GM18861 (cell line): ENCODE results near the gene AUTS2.
A peak's percentile ranks its signal among the peaks of the same experiment; 100 is the strongest.

Experiments
- ATAC-seq: cut with Tn5 transposase; IDR thresholded peaks from one replicate; pipeline ENCODE4 v1.9.1; 2021; ENCODE audit not compliant: unreplicated experiment

Gene AUTS2

DNA sequence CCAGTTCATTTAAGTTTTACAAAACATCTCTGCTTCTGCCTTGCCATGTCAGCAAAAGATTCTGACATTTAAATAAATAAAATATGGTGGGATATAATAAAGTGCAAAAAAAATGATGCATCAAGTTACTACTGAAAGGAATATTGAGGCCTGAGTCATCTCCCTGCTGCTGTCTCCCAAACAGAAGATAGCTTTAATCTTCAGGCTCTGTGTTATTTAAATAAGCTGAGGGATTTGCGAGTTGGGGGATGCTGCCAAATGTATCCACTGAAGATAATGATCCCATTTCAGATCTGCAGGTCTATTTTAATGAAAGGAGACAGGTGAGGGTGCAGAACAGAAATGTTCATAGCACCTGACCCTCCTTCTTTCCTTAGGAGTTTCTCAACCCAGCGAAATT, 720.8 kb downstream of the AUTS2 start:
- ATAC-seq, result no peak

DNA sequence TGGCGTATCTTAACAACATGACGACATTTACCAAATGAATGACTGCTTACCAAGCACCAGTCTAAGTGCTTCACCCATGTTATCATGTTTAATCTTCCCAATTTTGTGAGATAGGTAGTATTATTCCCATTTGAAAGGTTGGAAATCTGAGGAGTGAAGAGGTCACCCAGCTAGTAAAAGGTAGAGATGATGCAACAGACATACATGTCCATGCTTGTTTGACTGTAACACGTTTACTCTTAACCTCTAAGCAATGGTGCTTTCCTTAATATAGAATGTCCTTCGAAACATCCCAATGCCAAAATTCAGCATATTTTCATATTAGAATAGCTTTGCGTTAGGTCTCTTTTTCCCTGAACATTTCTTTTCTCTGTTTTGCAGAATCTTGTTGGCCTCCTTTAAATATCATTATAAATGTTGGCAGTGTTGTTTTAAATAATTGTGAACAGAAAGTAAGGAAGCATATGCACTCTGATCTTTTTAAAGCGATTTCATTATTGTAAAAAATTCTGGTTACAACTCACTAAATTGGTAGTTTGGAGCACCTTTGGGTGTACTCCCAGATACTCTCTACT, 722.8 kb downstream of the AUTS2 start:
- no peak for ATAC-seq

DNA sequence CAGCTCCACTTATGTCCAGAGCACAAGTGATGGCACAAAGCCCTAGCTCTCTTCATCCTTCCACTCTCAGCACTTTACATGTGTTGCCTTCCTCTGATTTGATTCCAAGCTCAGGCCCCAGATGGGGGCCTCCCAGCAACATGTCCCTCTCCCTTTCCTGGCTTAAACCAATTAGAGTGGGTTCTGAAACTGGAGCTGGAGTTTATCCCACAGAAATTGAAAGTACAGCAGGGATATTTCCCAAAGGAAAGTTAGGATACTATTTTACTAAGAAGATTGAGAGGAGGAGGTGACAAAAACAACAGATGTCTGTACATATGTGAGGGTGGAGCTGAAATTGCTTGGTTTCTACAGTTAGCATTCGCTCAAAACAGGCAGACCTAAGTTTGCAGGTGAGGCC, 724.6 kb downstream of the AUTS2 start:
- no peak for ATAC-seq

DNA sequence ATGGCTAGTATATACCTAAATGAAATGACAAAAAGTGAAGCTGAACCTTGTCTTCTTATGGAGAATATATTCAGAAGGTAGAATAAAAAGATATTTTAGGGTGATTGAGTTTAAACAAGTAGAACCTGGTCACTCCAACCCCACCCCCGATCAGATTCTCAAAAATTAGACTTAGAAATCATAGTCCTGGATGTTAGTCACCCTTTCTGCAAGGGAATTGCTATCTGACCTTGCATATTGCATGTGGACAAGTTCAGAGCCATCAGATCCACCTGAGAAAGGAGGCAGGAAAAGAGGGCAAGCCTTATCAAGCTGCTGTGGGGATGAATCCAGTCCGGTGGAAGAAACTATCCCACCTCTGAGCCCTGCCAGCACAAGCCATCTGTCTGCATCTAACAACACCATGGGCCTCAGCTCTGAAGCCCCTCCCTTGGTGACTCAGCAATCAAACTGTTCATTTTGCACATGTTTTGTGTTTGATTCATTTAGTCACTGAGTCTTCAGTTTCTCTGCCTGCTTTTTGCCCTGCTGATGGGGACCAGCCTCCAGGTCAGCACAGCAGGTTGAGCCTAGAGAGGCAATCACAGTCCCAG, 727.3 kb downstream of the AUTS2 start:
- no peak for ATAC-seq

DNA sequence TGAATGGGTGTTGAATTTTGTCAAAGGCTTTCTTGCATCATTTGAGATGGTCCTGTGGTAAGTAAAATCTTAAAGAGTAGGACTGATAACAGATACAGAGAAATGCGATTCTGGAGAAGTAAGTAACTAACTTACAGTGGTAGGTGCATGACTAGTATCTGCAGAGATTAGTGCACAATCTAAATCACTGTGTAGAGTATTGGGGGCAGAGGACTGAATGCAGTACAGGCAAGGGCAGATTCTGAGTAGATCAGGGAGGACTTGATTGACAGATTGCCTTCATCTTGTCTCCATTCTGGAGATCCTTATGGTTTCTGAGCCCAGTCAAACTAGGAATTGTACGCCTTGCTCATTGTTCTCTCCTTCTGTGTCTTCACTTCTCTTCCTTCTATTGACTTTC, 736.0 kb downstream of the AUTS2 start:
- no peak for ATAC-seq

DNA sequence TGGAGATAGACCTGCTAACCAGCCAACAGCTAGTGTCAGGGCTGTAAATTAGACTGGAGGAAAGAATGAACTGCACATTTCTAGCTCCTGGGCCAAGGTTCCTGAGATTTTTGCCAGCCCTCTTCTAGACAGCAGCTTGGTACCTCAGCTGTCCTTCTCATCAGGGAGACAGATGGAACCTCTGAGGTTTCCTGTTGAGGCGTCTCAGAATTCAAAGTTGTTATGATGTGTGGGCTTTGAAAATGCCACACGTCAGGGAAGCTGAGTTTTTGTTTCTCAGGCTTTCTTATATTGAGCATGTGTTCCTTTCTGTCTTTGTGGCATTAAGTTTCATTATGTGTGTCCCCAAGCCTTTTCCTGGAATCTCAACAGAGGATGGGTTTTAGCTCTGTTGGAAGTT, 736.6 kb downstream of the AUTS2 start:
- ATAC-seq, result no peak

DNA sequence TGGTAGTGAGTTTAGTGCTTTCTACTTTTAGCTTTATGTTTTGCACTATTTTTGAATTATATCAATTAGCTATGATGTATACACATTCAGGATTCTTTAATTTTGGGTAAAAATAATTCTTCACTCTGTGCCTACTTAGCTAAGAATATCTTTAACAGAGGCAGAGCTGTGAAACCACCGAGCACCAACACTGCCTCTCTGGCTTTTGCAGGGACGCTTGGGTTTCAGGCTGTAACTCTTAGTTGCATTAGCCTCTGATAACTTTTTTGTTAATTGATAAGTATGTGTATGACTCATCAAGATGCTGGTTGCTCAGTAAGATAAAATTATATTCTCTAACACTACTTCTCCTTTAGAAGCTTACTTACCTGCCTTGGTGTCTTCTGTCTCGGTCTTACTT, 738.3 kb downstream of the AUTS2 start:
- ATAC-seq, result no peak

DNA sequence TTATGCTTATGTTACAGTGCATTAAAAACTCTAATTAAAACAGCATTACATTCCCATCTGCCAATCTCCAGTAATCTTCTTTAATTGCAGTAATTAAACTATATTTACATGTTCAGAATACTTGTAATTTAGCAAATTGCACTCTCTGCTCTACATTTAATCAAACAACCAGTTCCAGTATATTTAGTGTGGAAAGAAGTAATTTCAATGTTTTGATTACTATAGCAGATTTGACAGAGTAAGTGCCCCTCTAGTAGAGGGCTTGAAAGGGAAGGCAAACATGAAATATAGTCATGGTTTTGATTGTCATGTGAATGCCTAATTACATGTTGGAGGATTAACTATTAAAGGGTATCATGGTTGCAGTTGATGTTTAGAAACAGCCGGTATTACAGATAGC, 739.7 kb downstream of the AUTS2 start:
- ATAC-seq, result no peak

DNA sequence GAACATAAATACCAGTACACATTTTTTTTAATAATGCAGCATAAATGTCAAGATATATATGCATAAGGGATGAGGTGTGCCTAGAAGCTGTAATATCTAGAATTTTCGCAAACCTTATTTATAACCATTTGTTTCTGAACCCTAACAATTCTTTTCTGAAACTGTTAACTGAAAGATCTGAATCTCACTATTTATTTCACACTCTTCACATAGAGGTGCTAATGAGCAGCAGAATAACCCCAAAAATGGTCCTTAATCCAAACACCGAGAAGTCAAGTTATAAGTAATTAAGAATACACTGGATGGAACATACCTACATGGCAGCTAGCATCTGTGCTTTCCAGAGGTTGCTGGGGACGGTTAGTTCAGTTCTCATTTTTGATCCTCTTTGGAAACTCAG, 742.0 kb downstream of the AUTS2 start:
- no peak for ATAC-seq

DNA sequence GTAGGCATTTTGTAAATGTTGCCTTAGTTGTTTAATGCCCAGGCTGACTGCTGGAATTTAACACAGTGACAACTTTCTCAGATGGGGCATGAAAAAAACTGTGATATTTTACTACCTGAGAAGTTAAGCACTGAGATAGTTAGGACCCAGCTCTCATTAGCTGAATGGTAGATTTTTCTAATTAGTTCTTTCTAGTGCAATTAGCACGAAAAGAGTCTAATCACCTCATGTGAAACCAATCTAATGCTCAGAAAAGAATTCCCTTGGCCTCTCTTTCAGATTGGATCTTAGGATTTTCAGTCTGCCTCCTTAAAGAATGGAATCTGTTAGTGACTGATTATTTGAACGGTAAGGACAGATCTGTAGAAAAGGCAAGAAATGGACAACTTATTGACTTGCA, 743.2 kb downstream of the AUTS2 start:
- ATAC-seq, result no peak

DNA sequence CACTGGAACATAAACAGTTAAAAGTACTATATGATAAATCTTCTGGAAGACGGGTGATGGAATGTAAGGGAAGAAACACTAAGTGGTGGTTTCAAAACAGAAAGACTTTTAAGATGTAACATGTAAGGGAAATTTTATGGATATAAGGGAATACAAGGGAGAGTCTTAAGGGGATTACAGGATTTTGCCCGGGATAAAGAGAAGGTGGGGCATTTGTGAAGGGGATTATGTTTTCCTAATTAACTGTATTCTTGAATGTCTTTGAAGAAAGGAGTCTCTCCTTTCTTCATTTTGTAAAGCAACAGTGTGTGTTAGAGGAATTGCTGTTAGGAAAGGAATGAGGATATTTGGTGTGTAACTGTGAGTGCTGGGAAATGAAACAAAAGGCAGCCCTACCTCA, 745.2 kb downstream of the AUTS2 start:
- ATAC-seq, result no peak

DNA sequence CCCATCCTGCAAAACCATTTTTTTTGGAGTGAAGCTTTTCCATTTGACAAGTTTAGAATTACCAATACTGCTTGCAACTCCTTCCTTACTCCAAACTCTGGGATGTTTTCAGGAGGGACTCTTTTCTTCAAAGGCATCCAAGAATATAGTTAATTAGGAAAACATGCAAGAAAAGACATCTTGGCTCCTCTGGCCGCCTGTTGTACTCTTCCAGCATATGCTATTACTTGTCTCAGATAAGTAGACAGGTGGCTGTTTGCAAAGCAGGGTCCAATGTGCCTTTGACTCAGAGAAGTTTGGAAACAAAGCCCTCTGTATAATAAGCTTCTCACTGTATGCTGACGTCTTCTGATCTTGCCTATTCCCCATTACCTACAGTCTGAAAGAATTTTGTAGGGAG, 746.5 kb downstream of the AUTS2 start:
- ATAC-seq, result no peak

DNA sequence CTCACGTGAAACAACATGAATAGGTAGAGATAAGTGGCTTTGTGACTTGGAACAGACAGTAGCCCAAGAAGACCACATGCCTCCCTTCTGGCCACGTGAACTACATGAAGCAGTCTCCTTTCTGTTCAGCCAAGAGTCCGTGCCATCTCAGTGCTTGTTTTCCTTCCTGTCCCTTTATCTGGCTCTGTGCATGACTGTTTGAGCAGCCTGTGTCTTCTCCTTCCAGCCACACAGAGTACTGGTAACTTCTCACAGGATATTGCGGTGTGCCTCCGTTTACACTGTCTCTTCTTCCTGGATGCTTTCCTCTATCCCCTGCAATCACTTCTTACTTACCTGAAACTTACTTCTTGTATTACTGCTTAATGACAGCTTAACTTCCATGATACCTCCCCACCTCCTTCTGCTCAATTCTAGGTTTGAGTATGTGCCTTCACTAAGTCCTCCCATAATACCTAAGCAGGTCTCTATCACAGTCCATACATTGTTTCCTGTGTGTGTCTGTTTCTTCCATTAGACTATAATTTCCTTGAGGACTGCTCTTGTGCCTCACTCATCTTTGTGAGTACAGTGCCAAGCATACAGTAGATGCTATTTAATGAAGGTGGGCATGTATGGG, 748.7 kb downstream of the AUTS2 start:
- ATAC-seq, result no peak

DNA sequence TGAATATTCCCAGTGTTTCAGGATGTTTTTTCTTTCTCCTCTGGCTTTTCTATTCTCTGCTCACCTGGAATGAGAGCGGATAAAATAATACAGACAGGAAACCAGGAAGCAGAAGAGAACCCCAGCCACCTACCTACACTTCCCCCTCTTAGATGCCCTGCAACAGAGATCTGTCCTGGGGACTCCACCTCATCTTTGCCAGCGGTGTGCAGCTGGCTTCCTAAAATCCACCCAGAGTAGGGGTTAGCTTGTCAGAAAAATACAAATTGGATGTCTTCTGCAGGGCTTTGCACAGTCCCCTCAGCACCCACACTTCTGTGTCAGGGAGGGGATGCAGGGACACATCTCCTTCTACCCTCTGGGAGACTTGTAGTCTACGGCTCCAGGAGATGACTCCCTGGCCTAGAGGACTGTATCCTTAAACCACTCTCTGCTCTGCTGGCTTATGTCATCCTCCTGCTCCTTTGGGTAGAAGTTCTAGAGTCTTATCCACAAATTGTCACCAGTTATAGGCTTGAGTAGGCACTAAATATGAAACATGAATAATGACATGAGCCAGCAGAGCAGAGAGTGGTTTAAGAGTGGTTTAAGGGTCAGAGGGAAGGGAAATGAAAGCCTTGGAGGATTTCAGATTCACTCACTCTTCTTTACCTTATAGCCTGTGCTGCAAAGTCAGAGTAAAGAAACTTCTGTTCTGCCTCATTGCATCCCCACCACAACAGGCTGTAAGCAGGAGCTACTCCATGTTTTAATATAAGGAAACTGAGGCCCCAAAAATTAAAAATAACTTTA, 749.4 kb downstream of the AUTS2 start:
- ATAC-seq, result peak; percentile 94

DNA sequence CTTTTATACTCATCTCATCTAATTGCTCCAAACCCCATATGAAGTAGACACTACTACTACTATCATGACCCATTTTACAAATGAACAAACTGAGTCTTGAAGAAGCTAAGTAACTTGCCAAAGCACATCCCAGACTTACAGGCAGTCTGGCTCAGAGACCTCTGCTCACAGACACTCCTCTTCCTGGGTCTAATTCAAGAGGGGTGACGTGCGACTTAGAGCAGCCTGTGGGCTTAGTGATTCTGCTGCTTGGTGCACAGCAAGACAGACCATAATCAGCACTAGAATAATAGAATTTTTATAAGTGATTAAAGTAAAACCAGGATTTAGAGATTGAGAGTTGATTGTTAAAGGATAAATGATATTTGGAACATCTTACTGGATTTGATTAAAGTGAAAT, 750.8 kb downstream of the AUTS2 start:
- ATAC-seq, result no peak

DNA sequence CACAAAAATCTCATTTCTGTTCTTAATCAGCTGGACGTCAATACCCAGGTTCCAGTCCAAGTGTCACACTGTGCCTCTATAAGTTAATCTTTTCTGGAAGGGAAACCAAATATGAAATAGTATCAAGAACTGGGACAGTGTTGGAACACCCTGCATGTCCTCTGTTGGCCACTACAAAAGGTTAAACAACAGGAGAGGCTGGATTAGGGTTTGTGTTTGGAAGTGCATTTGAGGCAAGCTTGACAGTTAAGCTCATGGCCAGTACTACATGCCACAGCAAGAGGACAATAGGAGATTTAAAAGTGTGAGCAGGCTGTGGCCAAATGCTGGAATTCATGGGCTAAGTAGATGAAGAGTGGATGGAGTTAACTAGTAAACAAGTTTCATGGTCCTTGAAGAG, 751.5 kb downstream of the AUTS2 start:
- ATAC-seq, result no peak

DNA sequence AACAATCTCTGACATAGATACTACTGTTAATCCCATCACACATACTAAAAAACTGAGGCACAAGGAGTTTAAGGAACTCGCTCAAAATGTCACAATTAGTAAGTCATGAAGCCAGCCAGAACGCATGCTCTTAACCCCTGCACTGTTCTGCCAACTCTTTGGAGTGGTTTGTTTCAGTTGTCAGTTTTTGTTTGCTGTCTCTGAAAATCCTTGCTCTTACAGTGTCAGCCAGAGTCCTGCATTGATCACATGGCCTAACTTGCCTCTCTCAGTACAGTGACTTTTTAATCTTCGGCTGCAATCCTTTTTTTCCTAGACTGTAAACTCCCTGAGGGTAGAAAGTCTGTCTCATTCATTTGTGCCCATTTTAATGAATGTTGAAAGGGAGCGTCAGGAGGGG, 753.8 kb downstream of the AUTS2 start:
- no peak for ATAC-seq

DNA sequence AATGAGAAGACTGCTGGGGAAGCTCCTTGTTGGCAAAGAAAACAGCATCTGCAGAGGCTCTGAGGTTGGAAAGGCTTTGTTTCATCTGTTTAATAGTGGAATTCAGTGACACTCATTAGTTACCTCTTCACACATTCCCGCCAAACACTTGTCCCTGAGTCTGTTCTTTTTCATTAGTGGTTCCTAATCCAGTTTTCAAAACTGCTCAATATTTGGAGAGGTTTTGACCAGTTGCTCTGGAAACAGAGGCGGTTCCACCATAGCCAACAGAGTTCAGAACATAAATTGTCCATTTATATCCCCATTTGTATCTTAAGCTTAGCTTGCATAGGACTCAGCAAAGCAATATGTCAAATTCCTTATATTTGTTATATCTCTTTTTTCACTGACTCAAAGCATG, 754.6 kb downstream of the AUTS2 start:
- ATAC-seq, result no peak

DNA sequence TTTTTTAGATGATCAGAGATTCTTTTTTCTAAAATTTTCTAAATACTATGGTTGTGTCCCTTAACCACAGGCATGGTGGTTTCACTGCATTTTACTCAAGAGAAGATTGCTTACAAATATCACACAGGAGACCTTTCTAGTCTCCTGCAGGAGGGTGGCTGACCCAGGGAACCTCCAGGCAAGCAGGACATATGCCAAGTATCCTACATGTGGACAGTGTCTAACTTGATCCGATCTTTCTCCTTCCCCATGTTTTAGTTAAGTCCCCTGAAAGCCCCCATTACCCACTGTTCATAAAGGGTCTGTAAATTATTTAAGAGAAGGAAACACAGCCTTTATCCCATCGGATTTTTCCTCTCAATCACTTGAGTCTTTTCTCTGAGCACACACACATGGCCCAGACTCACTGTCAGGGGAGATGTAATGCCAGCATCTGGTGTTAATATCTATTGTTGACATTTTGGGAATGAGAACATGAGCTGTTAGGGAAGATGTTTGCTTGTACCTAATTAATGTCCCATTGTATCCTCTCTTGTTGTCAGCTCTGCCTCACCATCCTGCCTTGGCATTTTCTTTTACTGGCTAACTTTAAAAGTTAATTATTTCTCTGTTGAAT, 755.2 kb downstream of the AUTS2 start:
- no peak for ATAC-seq

DNA sequence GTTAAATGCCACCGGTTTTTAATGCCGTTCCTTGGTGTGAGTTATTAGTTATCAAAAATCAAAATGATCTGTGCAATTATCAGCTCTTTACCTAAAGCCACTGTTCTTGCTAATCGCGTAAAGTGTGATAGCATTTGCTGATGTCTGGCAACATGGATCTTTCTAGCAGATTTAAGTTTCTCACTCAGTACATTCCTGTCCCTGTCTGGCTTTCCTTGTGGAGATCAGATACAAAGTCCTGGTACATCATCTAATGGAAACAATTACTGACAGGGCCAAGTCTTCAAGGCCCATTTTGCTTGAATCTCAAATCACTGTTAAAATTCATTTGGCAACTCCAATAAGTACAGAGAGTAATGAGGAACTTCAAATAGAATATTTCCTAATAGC, 755.7 kb downstream of the AUTS2 start:
- ATAC-seq, result no peak

DNA sequence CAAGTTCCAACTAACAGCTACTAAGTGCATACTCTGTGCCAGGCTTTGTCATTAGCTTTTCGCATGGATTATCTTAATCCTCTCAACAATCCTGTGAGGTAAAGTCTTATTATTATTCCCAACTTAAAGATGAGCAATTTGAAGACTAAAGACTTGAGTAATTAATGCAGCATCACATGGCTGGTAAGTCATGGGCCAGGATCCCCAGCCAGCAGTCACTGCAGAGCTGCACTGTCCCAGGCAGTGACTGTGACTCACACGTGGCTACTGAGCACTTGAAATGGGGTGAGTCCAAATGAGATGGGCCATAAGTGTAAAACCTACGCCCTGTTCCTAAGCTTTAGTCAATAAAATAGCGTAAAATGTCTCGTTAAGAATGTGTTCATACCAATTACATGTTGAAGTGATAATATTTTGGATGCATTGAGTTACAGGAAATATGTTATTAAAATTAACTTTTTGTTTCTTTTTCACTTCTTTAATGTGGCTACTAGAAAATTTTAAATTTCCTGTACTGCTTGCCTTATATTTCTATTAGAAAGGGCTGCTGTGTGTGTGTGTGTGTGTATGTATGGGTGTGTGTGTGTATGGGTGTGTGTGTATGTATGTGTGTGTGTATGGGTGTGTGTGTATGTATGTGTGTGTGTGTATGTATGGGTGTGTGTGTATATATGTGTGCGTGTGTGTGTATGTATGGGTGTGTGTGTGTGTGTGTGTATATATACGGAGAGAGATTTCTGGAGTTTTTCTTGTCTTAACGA, 756.3 kb downstream of the AUTS2 start:
- no peak for ATAC-seq
